Measurements from ENCODE around the gene STT3B.

STT3B gene

DNA sequence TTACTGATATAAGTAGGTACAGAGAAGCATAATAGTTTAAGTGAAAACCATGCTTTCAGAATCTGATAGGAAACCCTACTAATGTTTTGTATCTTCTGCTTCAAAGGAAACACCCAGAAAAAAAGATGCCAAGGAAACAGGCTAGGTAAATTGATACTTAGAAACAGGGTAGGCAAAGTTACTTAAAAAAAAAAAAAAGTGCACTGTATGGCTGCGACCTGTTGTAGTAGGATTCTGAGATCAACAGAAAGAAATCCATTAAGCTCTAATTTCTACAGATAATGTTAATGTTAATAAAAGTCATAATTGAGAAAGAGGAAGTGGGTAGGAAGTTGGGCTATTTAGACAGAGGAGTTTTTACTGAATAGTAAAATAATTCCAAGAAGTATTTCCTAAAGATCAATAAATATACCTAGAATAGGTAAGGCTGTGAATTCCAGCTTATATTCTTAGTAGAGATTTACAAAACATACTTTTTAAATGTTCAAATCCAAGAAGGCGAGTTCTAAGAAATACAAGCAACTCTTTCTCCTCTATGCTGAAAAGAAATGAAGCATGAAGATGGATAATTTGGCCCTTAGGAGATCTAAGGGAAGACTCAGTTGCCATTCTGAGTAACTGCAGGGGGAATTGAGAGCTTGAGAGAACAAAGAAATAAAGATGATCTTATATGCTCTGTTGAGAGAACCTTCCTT, 24.1 kb upstream of the STT3B start:
- H3K9me3 ChIP-seq (ENCODE audit: control insufficient read depth, low read length), result no peaks in the 10 kb centered on the region
- no peak overlapping the region for H3K18ac ChIP-seq (ENCODE audit: low read depth in 1 of 2, low read length in 2 of 2)
- H3K79me1 ChIP-seq (replicated peaks; ENCODE audit: low read length, poor library complexity, severe bottlenecking), result no peaks in the 10 kb centered on the region
- H3K4me2 ChIP-seq (ENCODE audit: low read length, poor library complexity, severe bottlenecking), result no peak overlapping the region
- no peak overlapping the region for H3K9ac ChIP-seq (ENCODE audit: low read length)
- no peak overlapping the region for H2AK5ac ChIP-seq (ENCODE audit: low read length, severe bottlenecking)
- 60% methylated on average over 1 of the region's 2 CpGs for WGBS
- H3K36me3 ChIP-seq (ENCODE audit: control insufficient read depth in 1 of 2, insufficient read depth in 2 of 2, low read depth in 1 of 2, low read length in 2 of 2), result no peaks in the 10 kb centered on the region
- H2BK15ac ChIP-seq (ENCODE audit: low read depth, poor library complexity, severe bottlenecking), result no peak overlapping the region
- H3K4me1 ChIP-seq (ENCODE audit: control insufficient read depth, insufficient read depth, low read depth, low read length), result no peaks in the 10 kb centered on the region
- no peak overlapping the region for H2BK120ac ChIP-seq (ENCODE audit: low read depth, low read length)
- no peak overlapping the region for H3K4ac ChIP-seq (ENCODE audit: low read depth in 1 of 2, low read length in 2 of 2)
- no peak overlapping the region for H3K27ac ChIP-seq (ENCODE audit: low read length, poor library complexity, severe bottlenecking)
- H3K14ac ChIP-seq (ENCODE audit: low read length in 2 of 2), result no peak overlapping the region
- H3K23ac ChIP-seq (ENCODE audit: low read length in 2 of 2), result no peak overlapping the region
- no peak overlapping the region for H3K4me3 ChIP-seq (ENCODE audit: insufficient read depth in 1 of 2, low read depth in 1 of 2, low read length in 2 of 2)
- no peak overlapping the region for H4K8ac ChIP-seq (ENCODE audit: low read length)
- peaks cover 3 to 24% of the 10 kb centered on the region in 2 experiments for H3K27me3 ChIP-seq (ENCODE audit: control insufficient read depth in 1 of 2, insufficient read depth in 1 of 2, low read length in 2 of 2)
- H2BK5ac ChIP-seq (ENCODE audit: low read depth, low read length, poor library complexity, severe bottlenecking), result no peak overlapping the region
- no peak overlapping the region for H4K91ac ChIP-seq (ENCODE audit: low read length)
- no peak for DNase-seq
- no peak overlapping the region for H2AFZ ChIP-seq (ENCODE audit: low read depth, low read length)
- H2BK12ac ChIP-seq (ENCODE audit: low read length in 2 of 2), result no peak overlapping the region

DNA sequence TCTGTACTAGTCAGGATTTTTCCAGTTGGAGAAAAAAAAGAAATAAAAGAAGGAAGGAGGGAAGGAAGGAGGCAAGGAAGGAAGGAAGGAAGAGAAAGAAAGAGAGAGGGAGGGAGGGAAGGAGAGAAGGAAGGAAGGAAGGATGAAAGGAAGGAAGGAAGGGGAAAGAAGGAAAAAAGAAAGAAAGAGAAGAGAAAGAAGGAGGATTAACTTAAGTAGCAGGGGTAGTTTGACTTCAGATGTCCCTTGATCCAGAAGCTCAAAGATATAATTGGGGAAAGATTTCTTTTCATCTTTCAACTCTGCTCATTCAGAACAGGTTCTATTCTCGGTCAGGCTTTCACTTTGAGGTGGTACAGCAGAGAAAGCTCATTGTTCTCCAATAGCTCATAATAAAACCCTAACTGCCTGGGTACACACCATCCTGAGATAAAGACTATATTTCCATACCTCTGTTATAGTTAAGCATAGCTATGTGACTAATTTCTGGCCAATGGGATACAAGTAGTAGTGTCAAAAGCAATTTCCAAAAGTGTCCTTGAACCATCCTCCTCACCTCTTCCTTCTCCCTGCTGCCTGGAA, 23.5 kb upstream of the STT3B start:
- Histone ChIP-seq H2AFZ (ENCODE audit: low read depth, low read length) (no peak overlapping the region), H3K14ac (ENCODE audit: low read length in 2 of 2) (no peak overlapping the region), H4K8ac (ENCODE audit: low read length) (no peak overlapping the region), H3K4me2 (ENCODE audit: low read length, poor library complexity, severe bottlenecking) (no peak overlapping the region), H2AK5ac (ENCODE audit: low read length, severe bottlenecking) (no peak overlapping the region), H2BK12ac (ENCODE audit: low read length in 2 of 2) (no peak overlapping the region), H2BK5ac (ENCODE audit: low read depth, low read length, poor library complexity, severe bottlenecking) (no peak overlapping the region), H3K4ac (ENCODE audit: low read depth in 1 of 2, low read length in 2 of 2) (no peak overlapping the region), H3K18ac (ENCODE audit: low read depth in 1 of 2, low read length in 2 of 2) (no peak overlapping the region), H3K36me3 (ENCODE audit: control insufficient read depth in 1 of 2, insufficient read depth in 2 of 2, low read depth in 1 of 2, low read length in 2 of 2) (no peaks in the 10 kb centered on the region), H3K79me1 (replicated peaks; ENCODE audit: low read length, poor library complexity, severe bottlenecking) (no peaks in the 10 kb centered on the region), H2BK15ac (ENCODE audit: low read depth, poor library complexity, severe bottlenecking) (no peak overlapping the region), H3K4me3 (ENCODE audit: insufficient read depth in 1 of 2, low read depth in 1 of 2, low read length in 2 of 2) (no peak overlapping the region), H2BK120ac (ENCODE audit: low read depth, low read length) (no peak overlapping the region), H3K9ac (ENCODE audit: low read length) (no peak overlapping the region), H3K23ac (ENCODE audit: low read length in 2 of 2) (no peak overlapping the region), H3K27me3 (ENCODE audit: control insufficient read depth in 1 of 2, insufficient read depth in 1 of 2, low read length in 2 of 2) (peaks cover 3 to 24% of the 10 kb centered on the region in 2 experiments), H3K9me3 (ENCODE audit: control insufficient read depth, low read length) (no peaks in the 10 kb centered on the region), H3K27ac (ENCODE audit: low read length, poor library complexity, severe bottlenecking) (no peak overlapping the region), H4K91ac (ENCODE audit: low read length) (no peak overlapping the region), H3K4me1 (ENCODE audit: control insufficient read depth, insufficient read depth, low read depth, low read length) (no peaks in the 10 kb centered on the region)
- WGBS, result 73% methylated on average over 1 of the region's 1 CpG
- no peak for DNase-seq

DNA sequence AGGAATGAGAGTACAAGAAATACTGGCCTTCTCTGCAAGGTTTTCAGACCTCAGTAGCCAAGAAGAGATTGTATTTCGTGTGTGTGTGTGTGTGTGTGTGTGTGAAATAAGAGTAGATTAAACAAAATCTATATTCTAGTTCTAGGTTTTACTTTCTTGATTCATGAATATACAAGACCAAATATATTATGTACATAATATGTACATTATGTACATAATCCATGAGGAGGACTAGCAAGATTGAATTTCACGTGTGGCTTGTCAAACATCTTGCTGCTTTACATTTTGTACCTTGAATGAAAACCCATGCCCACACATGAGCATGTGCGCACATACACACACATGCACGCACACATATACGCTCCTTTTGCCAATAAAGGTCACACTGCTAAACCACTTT, 18.2 kb upstream of the STT3B start:
- Histone ChIP-seq H2BK12ac (ENCODE audit: low read length in 2 of 2) (no peak overlapping the region), H3K14ac (ENCODE audit: low read length in 2 of 2) (no peak overlapping the region), H2BK120ac (ENCODE audit: low read depth, low read length) (no peak overlapping the region), H3K9me3 (ENCODE audit: control insufficient read depth, low read length) (no peaks in the 10 kb centered on the region), H3K79me1 (replicated peaks; ENCODE audit: low read length, poor library complexity, severe bottlenecking) (no peaks in the 10 kb centered on the region), H2AFZ (ENCODE audit: low read depth, low read length) (no peak overlapping the region), H3K4me2 (ENCODE audit: low read length, poor library complexity, severe bottlenecking) (no peak overlapping the region), H3K36me3 (ENCODE audit: control insufficient read depth in 1 of 2, insufficient read depth in 2 of 2, low read depth in 1 of 2, low read length in 2 of 2) (no peaks in the 10 kb centered on the region), H3K4me1 (ENCODE audit: control insufficient read depth, insufficient read depth, low read depth, low read length) (no peaks in the 10 kb centered on the region), H2BK5ac (ENCODE audit: low read depth, low read length, poor library complexity, severe bottlenecking) (no peak overlapping the region), H3K4me3 (ENCODE audit: insufficient read depth in 1 of 2, low read depth in 1 of 2, low read length in 2 of 2) (no peak overlapping the region), H2BK15ac (ENCODE audit: low read depth, poor library complexity, severe bottlenecking) (no peak overlapping the region), H4K8ac (ENCODE audit: low read length) (no peak overlapping the region), H3K23ac (ENCODE audit: low read length in 2 of 2) (no peak overlapping the region), H3K27me3 (ENCODE audit: control insufficient read depth in 1 of 2, insufficient read depth in 1 of 2, low read length in 2 of 2) (no peaks in the 10 kb centered on the region), H3K18ac (ENCODE audit: low read depth in 1 of 2, low read length in 2 of 2) (no peak overlapping the region), H3K4ac (ENCODE audit: low read depth in 1 of 2, low read length in 2 of 2) (no peak overlapping the region), H3K9ac (ENCODE audit: low read length) (no peak overlapping the region), H3K27ac (ENCODE audit: low read length, poor library complexity, severe bottlenecking) (no peak overlapping the region), H4K91ac (ENCODE audit: low read length) (no peak overlapping the region), H2AK5ac (ENCODE audit: low read length, severe bottlenecking) (no peak overlapping the region)
- no peak for DNase-seq
- WGBS, result 94% methylated on average over 4 of the region's 5 CpGs

DNA sequence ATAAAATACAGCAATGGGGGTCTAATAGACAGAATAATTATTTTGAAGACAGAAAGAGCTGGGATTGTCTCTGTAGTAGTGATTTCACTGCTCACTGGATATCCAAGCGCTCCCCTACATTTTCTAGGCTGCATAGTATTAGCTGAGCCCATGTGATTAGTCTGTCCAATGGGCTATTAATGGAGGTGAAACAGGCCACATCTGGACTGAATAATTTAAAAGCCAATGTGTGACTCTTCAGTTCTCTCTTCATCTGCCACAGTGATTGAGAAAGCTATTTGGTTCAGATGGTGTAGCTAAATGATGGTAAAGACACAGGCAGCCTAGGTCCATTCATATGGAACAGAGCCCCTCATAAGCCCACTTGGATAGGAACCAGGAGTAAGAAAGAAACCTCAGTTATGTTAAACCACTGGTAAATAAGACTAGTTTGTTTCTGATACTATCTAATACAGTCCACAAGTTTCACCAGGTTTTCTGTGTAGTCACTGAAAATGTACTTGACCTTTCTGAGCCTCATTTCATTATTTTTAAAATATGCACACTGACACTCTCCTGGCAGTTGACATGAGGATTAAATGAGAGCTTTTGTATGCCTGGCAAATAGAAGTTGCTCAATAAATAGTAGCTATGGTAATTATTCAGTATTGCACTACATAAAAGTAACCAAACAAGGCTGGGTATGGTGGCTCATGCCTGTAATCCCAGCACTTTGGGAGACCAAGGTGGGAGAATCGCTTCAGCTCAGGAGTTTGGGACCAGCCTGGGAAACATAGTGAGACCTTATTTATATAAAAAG, 17.0 kb upstream of the STT3B start:
- 92% methylated on average over 2 of the region's 2 CpGs for WGBS
- H3K27me3 ChIP-seq (ENCODE audit: control insufficient read depth in 1 of 2, insufficient read depth in 1 of 2, low read length in 2 of 2), result no peaks in the 10 kb centered on the region
- H3K36me3 ChIP-seq (ENCODE audit: control insufficient read depth in 1 of 2, insufficient read depth in 2 of 2, low read depth in 1 of 2, low read length in 2 of 2), result no peaks in the 10 kb centered on the region
- no peak overlapping the region for H3K23ac ChIP-seq (ENCODE audit: low read length in 2 of 2)
- H2BK12ac ChIP-seq (ENCODE audit: low read length in 2 of 2), result no peak overlapping the region
- no peaks in the 10 kb centered on the region for H3K9me3 ChIP-seq (ENCODE audit: control insufficient read depth, low read length)
- H3K4me1 ChIP-seq (ENCODE audit: control insufficient read depth, insufficient read depth, low read depth, low read length), result no peaks in the 10 kb centered on the region
- no peak overlapping the region for H3K4me3 ChIP-seq (ENCODE audit: insufficient read depth in 1 of 2, low read depth in 1 of 2, low read length in 2 of 2)
- no peak overlapping the region for H2AFZ ChIP-seq (ENCODE audit: low read depth, low read length)
- no peak for DNase-seq
- no peak overlapping the region for H4K91ac ChIP-seq (ENCODE audit: low read length)
- no peak overlapping the region for H3K9ac ChIP-seq (ENCODE audit: low read length)
- H2BK120ac ChIP-seq (ENCODE audit: low read depth, low read length), result no peak overlapping the region
- H3K4me2 ChIP-seq (ENCODE audit: low read length, poor library complexity, severe bottlenecking), result no peak overlapping the region
- H3K27ac ChIP-seq (ENCODE audit: low read length, poor library complexity, severe bottlenecking), result no peak overlapping the region
- H2BK15ac ChIP-seq (ENCODE audit: low read depth, poor library complexity, severe bottlenecking), result no peak overlapping the region
- no peak overlapping the region for H3K4ac ChIP-seq (ENCODE audit: low read depth in 1 of 2, low read length in 2 of 2)
- no peak overlapping the region for H3K18ac ChIP-seq (ENCODE audit: low read depth in 1 of 2, low read length in 2 of 2)
- H3K79me1 ChIP-seq (replicated peaks; ENCODE audit: low read length, poor library complexity, severe bottlenecking), result no peaks in the 10 kb centered on the region
- H2BK5ac ChIP-seq (ENCODE audit: low read depth, low read length, poor library complexity, severe bottlenecking), result no peak overlapping the region
- H4K8ac ChIP-seq (ENCODE audit: low read length), result no peak overlapping the region
- no peak overlapping the region for H2AK5ac ChIP-seq (ENCODE audit: low read length, severe bottlenecking)
- no peak overlapping the region for H3K14ac ChIP-seq (ENCODE audit: low read length in 2 of 2)

All from mesenchymal stem cell (in vitro differentiated cells and primary cell).